Measurements from ENCODE around the gene TTLL13. TPM values are rescaled to one million over a fixed set of nuclear protein-coding genes. Genes with fewer than 3 reads are reported as not detected.

TTLL13 gene
- total RNA-seq, 1 donor from 2014 or later = not detected

DNA sequence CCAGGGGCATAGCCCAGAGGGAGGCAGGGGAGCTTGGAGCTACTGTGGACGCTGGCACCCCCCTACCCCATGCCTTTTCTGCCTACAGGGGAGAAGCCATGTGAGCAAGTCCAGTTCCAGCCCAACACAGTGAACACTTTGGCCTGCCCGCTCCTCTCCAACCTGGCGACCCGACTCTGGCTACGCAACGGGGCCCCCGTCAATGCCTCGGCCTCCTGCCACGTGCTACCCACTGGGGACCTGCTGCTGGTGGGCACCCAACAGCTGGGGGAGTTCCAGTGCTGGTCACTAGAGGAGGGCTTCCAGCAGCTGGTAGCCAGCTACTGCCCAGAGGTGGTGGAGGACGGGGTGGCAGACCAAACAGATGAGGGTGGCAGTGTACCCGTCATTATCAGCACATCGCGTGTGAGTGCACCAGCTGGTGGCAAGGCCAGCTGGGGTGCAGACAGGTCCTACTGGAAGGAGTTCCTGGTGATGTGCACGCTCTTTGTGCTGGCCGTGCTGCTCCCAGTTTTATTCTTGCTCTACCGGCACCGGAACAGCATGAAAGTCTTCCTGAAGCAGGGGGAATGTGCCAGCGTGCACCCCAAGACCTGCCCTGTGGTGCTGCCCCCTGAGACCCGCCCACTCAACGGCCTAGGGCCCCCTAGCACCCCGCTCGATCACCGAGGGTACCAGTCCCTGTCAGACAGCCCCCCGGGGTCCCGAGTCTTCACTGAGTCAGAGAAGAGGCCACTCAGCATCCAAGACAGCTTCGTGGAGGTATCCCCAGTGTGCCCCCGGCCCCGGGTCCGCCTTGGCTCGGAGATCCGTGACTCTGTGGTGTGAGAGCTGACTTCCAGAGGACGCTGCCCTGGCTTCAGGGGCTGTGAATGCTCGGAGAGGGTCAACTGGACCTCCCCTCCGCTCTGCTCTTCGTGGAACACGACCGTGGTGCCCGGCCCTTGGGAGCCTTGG lies 21.3 kb upstream of the TTLL13 start:
- H3K27ac ChIP-seq (ENCODE audit: low read depth, low read length) = no peak overlapping the region
- Mint-ChIP-seq H3K36me3 (ENCODE audit: low read depth, unreplicated experiment) (peaks cover 8% of the 10 kb centered on the region), H3K27ac (ENCODE audit: unreplicated experiment) (no peak overlapping the region), H3K4me1 (ENCODE audit: low read depth, unreplicated experiment) (peaks cover 5% of the 10 kb centered on the region), H3K4me3 (ENCODE audit: unreplicated experiment) (no peak overlapping the region), H3K9me3 (ENCODE audit: unreplicated experiment) (no peaks in the 10 kb centered on the region), H3K27me3 (ENCODE audit: low read depth, unreplicated experiment) (no peaks in the 10 kb centered on the region)
- peaks cover 8% of the 10 kb centered on the region for H3K36me3 ChIP-seq (ENCODE audit: insufficient read depth, low read length)
- no peak overlapping the region for H3K4me3 ChIP-seq (ENCODE audit: insufficient read depth, low read depth, low read length)
- DNase-seq (ENCODE audit: low read depth) (no peak), FAIRE-seq (no peak)
- H4K20me1 ChIP-seq (ENCODE audit: insufficient read depth, low read length) = peaks cover 20% of the 10 kb centered on the region
- H3K79me2 ChIP-seq (ENCODE audit: insufficient read depth, low read length) = peaks cover 16% of the 10 kb centered on the region
- TF ChIP-seq EZH2 (IDR thresholded peaks at IDR 0.05; ENCODE audit: insufficient read depth, low read length) = no peak
- TF ChIP-seq, protein P1, sequence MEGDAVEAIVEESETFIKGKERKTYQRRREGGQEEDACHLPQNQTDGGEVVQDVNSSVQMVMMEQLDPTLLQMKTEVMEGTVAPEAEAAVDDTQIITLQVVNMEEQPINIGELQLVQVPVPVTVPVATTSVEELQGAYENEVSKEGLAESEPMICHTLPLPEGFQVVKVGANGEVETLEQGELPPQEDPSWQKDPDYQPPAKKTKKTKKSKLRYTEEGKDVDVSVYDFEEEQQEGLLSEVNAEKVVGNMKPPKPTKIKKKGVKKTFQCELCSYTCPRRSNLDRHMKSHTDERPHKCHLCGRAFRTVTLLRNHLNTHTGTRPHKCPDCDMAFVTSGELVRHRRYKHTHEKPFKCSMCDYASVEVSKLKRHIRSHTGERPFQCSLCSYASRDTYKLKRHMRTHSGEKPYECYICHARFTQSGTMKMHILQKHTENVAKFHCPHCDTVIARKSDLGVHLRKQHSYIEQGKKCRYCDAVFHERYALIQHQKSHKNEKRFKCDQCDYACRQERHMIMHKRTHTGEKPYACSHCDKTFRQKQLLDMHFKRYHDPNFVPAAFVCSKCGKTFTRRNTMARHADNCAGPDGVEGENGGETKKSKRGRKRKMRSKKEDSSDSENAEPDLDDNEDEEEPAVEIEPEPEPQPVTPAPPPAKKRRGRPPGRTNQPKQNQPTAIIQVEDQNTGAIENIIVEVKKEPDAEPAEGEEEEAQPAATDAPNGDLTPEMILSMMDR (IDR thresholded peaks at IDR 0.05; ENCODE audit: insufficient read depth, low read depth, low read length) = no peak
- H3K27me3 ChIP-seq (ENCODE audit: insufficient read depth, low read length) = no peaks in the 10 kb centered on the region
- H2AFZ ChIP-seq (ENCODE audit: low read depth, low read length) = no peak overlapping the region
- H3K9me3 ChIP-seq (ENCODE audit: insufficient read depth, low read depth, low read length) = no peaks in the 10 kb centered on the region
- H3K4me1 ChIP-seq (ENCODE audit: insufficient read depth, low read length) = peaks cover 3% of the 10 kb centered on the region
- no peak overlapping the region for H3K4me2 ChIP-seq (ENCODE audit: low read length)
- H3K9ac ChIP-seq (ENCODE audit: low read length) = no peak overlapping the region

DNA sequence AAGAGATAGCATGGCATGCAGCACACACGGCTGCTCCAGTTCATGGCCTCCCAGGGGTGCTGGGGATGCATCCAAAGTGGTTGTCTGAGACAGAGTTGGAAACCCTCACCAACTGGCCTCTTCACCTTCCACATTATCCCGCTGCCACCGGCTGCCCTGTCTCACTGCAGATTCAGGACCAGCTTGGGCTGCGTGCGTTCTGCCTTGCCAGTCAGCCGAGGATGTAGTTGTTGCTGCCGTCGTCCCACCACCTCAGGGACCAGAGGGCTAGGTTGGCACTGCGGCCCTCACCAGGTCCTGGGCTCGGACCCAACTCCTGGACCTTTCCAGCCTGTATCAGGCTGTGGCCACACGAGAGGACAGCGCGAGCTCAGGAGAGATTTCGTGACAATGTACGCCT lies 20.4 kb upstream of the TTLL13 start:
- FAIRE-seq (no peak), DNase-seq (ENCODE audit: low read depth) (no peak)
- H4K20me1 ChIP-seq (ENCODE audit: insufficient read depth, low read length) = peaks cover 21% of the 10 kb centered on the region
- H3K4me2 ChIP-seq (ENCODE audit: low read length) = no peak overlapping the region
- no peak overlapping the region for H3K9ac ChIP-seq (ENCODE audit: low read length)
- H3K4me3 Mint-ChIP-seq (ENCODE audit: unreplicated experiment) = no peak overlapping the region
- H3K4me1 ChIP-seq (ENCODE audit: insufficient read depth, low read length) = peaks cover 3% of the 10 kb centered on the region
- no peak overlapping the region for H2AFZ ChIP-seq (ENCODE audit: low read depth, low read length)
- peaks cover 5% of the 10 kb centered on the region for H3K4me1 Mint-ChIP-seq (ENCODE audit: low read depth, unreplicated experiment)
- H3K79me2 ChIP-seq (ENCODE audit: insufficient read depth, low read length) = peaks cover 20% of the 10 kb centered on the region
- no peak overlapping the region for H3K4me3 ChIP-seq (ENCODE audit: insufficient read depth, low read depth, low read length)
- no peak overlapping the region for H3K27ac Mint-ChIP-seq (ENCODE audit: unreplicated experiment)
- H3K36me3 ChIP-seq (ENCODE audit: insufficient read depth, low read length) = peaks cover 8% of the 10 kb centered on the region
- no peak for TF ChIP-seq EZH2 (IDR thresholded peaks at IDR 0.05; ENCODE audit: insufficient read depth, low read length)
- TF ChIP-seq, protein P1 (IDR thresholded peaks at IDR 0.05; ENCODE audit: insufficient read depth, low read depth, low read length) = no peak
- H3K27me3 ChIP-seq (ENCODE audit: insufficient read depth, low read length) = no peaks in the 10 kb centered on the region
- no peak overlapping the region for H3K27ac ChIP-seq (ENCODE audit: low read depth, low read length)
- H3K9me3 Mint-ChIP-seq (ENCODE audit: unreplicated experiment) = no peaks in the 10 kb centered on the region
- H3K36me3 Mint-ChIP-seq (ENCODE audit: low read depth, unreplicated experiment) = peaks cover 8% of the 10 kb centered on the region
- H3K9me3 ChIP-seq (ENCODE audit: insufficient read depth, low read depth, low read length) = no peaks in the 10 kb centered on the region
- H3K27me3 Mint-ChIP-seq (ENCODE audit: low read depth, unreplicated experiment) = no peaks in the 10 kb centered on the region

DNA sequence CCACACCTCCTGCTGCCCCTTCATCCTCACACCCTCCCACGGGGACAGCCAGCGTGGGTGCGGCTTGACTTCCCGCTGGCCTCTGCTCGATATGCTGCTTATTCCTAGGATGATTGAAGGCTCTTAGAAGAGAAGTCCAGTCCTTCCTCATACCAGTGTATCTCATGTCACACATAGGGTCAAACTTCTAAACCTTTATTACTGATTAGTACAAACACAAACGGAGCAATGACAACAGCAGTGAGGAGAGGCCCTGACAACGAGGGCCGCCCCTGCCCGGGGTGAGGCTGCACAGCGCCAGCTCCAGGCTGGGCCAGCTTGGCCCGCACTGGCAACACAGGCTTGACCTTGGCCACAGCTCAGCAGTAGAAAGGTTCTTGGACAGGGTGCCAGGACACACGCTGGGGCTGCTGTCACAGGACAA lies 19.3 kb upstream of the TTLL13 start:
- Histone ChIP-seq H4K20me1 (ENCODE audit: insufficient read depth, low read length) (peaks cover 21% of the 10 kb centered on the region), H3K27ac (ENCODE audit: low read depth, low read length) (no peak overlapping the region), H3K36me3 (ENCODE audit: insufficient read depth, low read length) (peaks cover 8% of the 10 kb centered on the region), H3K4me1 (ENCODE audit: insufficient read depth, low read length) (peaks cover 9% of the 10 kb centered on the region), H3K4me2 (ENCODE audit: low read length) (no peak overlapping the region), H2AFZ (ENCODE audit: low read depth, low read length) (no peak overlapping the region), H3K9ac (ENCODE audit: low read length) (no peak overlapping the region), H3K27me3 (ENCODE audit: insufficient read depth, low read length) (no peaks in the 10 kb centered on the region), H3K9me3 (ENCODE audit: insufficient read depth, low read depth, low read length) (no peaks in the 10 kb centered on the region), H3K4me3 (ENCODE audit: insufficient read depth, low read depth, low read length) (no peak overlapping the region), H3K79me2 (ENCODE audit: insufficient read depth, low read length) (peaks cover 20% of the 10 kb centered on the region)
- Mint-ChIP-seq H3K9me3 (ENCODE audit: unreplicated experiment) (no peaks in the 10 kb centered on the region), H3K4me1 (ENCODE audit: low read depth, unreplicated experiment) (peaks cover 9% of the 10 kb centered on the region), H3K4me3 (ENCODE audit: unreplicated experiment) (no peak overlapping the region), H3K27me3 (ENCODE audit: low read depth, unreplicated experiment) (no peaks in the 10 kb centered on the region), H3K36me3 (ENCODE audit: low read depth, unreplicated experiment) (peaks cover 8% of the 10 kb centered on the region), H3K27ac (ENCODE audit: unreplicated experiment) (no peak overlapping the region)
- DNase-seq (ENCODE audit: low read depth) (no peak), FAIRE-seq (no peak)
- TF ChIP-seq, protein P1 (IDR thresholded peaks at IDR 0.05; ENCODE audit: insufficient read depth, low read depth, low read length) = no peak
- no peak for TF ChIP-seq EZH2 (IDR thresholded peaks at IDR 0.05; ENCODE audit: insufficient read depth, low read length)

Data from astrocyte (in vitro differentiated cells and primary cell).